ENCODE data around the gene MRPS34. TPM values are rescaled to one million over a fixed set of nuclear protein-coding genes. Genes with fewer than 3 reads are reported as not detected.

The MRPS34 gene
- total RNA-seq, 2 donors from 2014 or later = 106 to 227 TPM

DNA sequence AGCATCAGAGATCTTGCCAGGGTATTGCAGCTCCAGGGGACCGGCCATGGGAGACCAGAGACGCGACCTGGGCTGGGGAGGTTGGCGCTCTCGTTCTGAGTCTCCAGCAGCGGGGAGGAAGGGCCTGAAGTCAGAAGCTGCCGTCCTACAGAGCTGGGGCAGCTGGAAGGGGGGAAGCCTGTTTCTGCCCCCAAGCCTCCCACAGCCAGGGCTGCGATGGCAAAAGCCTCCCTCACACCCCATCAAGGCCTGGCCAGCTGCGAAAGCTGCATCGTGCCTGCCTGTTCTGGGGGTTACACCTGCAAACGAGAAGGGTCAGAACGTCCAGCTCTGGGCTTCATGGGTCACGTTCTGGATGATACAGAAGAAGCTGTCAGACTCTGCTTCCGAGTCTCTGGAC, 40.9 kb downstream of the MRPS34 start:
- DNase-seq = no peak
- intact Hi-C loops (cut with DNase I) = no loop called here
- peaks cover 3% of the 10 kb centered on the region for H3K36me3 ChIP-seq
- H3K27ac ChIP-seq = no peak overlapping the region
- H3K4me1 ChIP-seq = no peaks in the 10 kb centered on the region
- H3K9me3 ChIP-seq = no peaks in the 10 kb centered on the region
- no peak overlapping the region for H3K9ac ChIP-seq (ENCODE audit: low read depth in 2 of 2, low read length in 2 of 2)
- no peaks in the 10 kb centered on the region for H3K27me3 ChIP-seq
- no peak overlapping the region for H3K4me3 ChIP-seq
- TF ChIP-seq, protein P1, sequence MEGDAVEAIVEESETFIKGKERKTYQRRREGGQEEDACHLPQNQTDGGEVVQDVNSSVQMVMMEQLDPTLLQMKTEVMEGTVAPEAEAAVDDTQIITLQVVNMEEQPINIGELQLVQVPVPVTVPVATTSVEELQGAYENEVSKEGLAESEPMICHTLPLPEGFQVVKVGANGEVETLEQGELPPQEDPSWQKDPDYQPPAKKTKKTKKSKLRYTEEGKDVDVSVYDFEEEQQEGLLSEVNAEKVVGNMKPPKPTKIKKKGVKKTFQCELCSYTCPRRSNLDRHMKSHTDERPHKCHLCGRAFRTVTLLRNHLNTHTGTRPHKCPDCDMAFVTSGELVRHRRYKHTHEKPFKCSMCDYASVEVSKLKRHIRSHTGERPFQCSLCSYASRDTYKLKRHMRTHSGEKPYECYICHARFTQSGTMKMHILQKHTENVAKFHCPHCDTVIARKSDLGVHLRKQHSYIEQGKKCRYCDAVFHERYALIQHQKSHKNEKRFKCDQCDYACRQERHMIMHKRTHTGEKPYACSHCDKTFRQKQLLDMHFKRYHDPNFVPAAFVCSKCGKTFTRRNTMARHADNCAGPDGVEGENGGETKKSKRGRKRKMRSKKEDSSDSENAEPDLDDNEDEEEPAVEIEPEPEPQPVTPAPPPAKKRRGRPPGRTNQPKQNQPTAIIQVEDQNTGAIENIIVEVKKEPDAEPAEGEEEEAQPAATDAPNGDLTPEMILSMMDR (IDR thresholded peaks at IDR 0.05) = no peak

DNA sequence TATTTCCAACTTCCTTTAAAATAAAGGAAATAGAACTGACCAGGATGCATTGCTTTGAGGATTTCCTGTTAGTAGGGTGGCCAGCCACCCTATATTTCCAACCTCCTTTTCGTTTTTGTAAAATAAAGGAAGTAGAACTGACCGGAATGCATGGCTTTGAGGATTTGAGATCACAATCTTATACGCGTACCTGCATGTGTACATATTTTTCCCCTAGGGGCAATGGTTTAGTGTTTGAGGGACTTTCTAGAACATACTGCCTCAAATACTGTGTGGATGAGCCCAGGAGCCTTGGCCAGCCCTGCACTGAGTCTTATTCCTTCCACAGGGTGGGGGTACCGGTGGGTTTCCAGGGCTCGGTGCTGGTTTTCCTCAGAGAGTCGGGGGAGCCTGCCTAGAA, 41.3 kb downstream of the MRPS34 start:
- TF ChIP-seq, protein P1 (IDR thresholded peaks at IDR 0.05) = no peak
- no peak overlapping the region for H3K9ac ChIP-seq (ENCODE audit: low read depth in 2 of 2, low read length in 2 of 2)
- no peaks in the 10 kb centered on the region for H3K4me1 ChIP-seq
- H3K27ac ChIP-seq = no peak overlapping the region
- peaks cover 3% of the 10 kb centered on the region for H3K36me3 ChIP-seq
- H3K4me3 ChIP-seq = no peak overlapping the region
- intact Hi-C loops (cut with DNase I) = no loop called here
- no peaks in the 10 kb centered on the region for H3K9me3 ChIP-seq
- H3K27me3 ChIP-seq = no peaks in the 10 kb centered on the region
- no peak for DNase-seq

DNA sequence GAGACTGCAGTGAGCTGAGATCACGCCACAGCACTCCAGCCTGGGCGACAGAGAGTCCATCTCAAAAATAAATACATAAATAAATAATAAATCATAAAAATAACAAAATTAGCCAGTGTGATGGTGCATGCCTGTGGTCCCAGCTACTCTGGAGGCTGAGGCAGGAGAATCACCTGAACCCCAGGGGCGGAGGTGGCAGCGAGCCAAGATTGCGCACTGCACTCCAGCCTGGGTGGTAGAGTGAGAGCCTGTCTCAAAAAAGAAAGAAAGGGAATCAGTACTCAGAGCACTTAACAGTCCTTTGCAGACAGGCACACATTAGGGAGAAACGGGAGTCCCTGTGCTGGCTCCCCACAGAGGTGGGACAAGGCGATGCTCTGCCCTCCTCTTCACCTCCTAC, 41.9 kb downstream of the MRPS34 start:
- Histone ChIP-seq H3K27ac (no peak overlapping the region), H3K4me3 (no peak overlapping the region), H3K9ac (ENCODE audit: low read depth in 2 of 2, low read length in 2 of 2) (no peak overlapping the region), H3K27me3 (no peaks in the 10 kb centered on the region), H3K36me3 (peaks cover 3% of the 10 kb centered on the region), H3K9me3 (no peaks in the 10 kb centered on the region), H3K4me1 (no peaks in the 10 kb centered on the region)
- intact Hi-C loops (cut with DNase I) = no loop called here
- no peak for DNase-seq
- TF ChIP-seq, protein P1 (IDR thresholded peaks at IDR 0.05) = no peak

DNA sequence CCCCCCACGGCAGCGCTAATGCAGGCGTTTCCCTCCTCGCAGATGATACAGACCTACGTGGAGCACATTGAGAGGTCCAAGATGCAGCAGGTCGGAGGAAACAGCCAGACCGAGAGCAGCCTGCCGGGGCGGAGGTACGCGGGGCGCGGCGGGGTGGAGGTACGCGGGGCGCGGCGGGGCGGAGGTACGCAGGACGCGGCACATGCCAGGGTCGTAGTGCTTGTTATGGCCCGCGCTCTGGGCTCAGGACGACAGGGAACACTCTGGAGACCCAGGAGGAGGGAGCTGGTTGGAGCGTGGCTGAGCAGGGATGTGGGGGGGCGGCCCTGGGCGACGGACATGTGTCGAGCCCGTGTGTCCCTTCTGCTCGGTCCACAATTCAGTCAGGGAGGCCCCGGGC, 43.5 kb downstream of the MRPS34 start:
- no peaks in the 10 kb centered on the region for H3K4me1 ChIP-seq
- no peak for DNase-seq
- no peaks in the 10 kb centered on the region for H3K27me3 ChIP-seq
- intact Hi-C loops (cut with DNase I) = no loop called here
- TF ChIP-seq, protein P1 (IDR thresholded peaks at IDR 0.05) = no peak
- H3K27ac ChIP-seq = no peak overlapping the region
- H3K36me3 ChIP-seq = peaks cover 3% of the 10 kb centered on the region
- no peaks in the 10 kb centered on the region for H3K9me3 ChIP-seq
- H3K9ac ChIP-seq (ENCODE audit: low read depth in 2 of 2, low read length in 2 of 2) = no peak overlapping the region
- no peak overlapping the region for H3K4me3 ChIP-seq

DNA sequence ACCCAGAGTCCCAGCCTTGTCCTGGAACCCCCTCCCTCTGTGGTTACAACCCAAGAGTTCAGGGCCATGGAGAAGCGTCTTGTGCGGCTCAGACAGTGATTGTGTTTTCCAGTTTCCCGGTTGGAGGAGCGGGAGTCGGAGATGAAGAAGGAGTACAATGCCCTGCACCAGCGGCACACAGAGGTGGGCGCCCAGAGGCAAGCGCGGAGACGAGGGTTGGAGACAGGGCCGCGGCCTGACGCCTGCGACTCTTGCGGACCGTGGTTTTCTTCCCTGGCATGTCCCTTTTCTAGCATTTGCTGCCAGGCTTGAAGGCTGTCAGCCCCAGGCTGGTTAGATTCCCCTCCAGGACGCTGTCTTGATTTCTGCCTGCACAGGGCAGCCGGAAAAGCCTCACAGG, 43.9 kb downstream of the MRPS34 start:
- H3K9me3 ChIP-seq = no peaks in the 10 kb centered on the region
- no peaks in the 10 kb centered on the region for H3K4me1 ChIP-seq
- TF ChIP-seq, protein P1 (IDR thresholded peaks at IDR 0.05) = no peak
- no peak overlapping the region for H3K4me3 ChIP-seq
- H3K36me3 ChIP-seq = peaks cover 3% of the 10 kb centered on the region
- no peak for DNase-seq
- H3K9ac ChIP-seq (ENCODE audit: low read depth in 2 of 2, low read length in 2 of 2) = no peak overlapping the region
- intact Hi-C loops (cut with DNase I) = no loop called here
- no peak overlapping the region for H3K27ac ChIP-seq
- H3K27me3 ChIP-seq = no peaks in the 10 kb centered on the region

Measured in colonic mucosa (tissue), 4 donors.